Glomerular visceral epithelial cell (primary cell): ENCODE measurements around the gene USO1.
"Not testable (repeated sequence)": the region's sequence is repeated elsewhere in the genome, so short reads cannot be mapped to it uniquely, and the experiment has no call there.

Experiments used
- DNase-seq: peaks from one replicate; pipeline ENCODE4 v3.0.0-alpha.2; 2016; ENCODE audit errors: extremely low spot score

The USO1 gene

GRCh38 chr4:75752637-75753036, 28.3 kb downstream of the USO1 start:
- no peak for DNase-seq

DNA sequence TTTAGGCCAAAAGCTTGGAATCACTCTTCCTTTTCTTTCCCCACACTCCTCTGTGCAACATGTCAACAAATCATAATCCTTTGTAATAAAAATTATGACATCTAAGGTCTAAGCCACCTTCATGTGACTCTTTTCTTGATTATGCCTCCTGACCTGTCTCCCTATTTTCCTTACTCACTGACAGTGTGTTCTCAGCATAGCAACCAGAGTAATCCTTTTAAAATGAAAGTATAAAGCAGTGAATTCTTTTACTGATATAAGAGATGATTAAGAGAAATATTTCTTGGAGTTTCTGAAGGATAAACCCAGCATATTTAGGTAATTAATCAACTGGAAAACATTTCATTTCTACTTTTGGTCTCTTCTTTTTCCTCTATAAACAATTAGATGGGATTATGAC, 44.7 kb downstream of the USO1 start:
- DNase-seq: no peak

GRCh38 chr4:75771607-75772006, 47.2 kb downstream of the USO1 start:
- no peak for DNase-seq

DNA sequence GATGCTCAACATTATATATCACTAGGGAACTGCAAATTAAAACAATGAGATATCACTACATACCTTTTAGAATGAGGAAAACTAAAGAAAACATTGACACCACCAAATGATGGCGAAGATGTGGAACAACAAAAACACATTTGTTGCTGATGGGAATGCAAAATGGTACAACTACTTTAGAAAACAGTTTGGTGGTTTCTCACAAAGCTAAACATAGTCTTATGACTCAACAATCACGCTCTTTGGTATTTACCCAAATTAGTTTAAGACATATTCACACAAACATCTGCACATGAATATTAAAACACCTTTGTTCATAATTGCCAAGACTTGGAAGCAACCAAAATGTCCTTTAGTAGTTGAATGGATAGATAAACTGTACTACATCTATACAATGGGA, 53.2 kb downstream of the USO1 start:
- no peak for DNase-seq

DNA sequence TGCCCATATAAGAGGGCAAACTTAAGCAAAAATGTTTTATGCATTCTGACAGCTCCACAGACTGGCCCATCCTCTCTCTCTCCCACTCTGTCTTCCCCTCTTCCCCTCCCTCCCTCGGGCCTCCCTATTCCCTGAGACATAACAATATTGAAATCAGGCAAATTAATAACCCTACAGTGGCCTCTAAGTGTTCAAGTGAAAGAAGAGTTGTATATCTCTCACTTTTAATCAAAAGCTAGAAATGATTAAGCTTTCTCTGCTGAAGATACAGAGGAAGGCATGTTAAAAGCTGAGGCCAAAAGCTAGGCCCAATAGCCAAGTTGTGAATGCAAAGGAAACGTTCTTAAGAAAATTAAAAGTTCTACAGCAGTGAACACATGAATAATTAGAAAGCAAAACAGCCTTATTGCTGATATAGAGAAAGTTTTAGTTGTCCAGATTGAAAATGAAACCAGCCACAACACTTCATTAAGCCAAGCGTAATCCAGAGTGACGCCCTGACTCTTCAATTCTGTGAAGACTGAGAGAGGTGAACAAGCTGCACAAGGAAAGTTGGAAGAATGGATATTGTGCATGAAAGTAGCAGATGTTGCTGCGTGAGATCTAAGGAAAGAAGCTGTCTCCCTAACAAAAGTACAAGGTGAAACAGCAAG, 54.9 kb downstream of the USO1 start:
- no peak for DNase-seq

- DNase-seq: no peak
These were observed 56.9 kb downstream of the USO1 start for GRCh38 chr4:75781305-75781704.

- DNase-seq: peak; percentile 6
These were observed 62.1 kb downstream of the USO1 start for GRCh38 chr4:75786526-75786925.

DNA sequence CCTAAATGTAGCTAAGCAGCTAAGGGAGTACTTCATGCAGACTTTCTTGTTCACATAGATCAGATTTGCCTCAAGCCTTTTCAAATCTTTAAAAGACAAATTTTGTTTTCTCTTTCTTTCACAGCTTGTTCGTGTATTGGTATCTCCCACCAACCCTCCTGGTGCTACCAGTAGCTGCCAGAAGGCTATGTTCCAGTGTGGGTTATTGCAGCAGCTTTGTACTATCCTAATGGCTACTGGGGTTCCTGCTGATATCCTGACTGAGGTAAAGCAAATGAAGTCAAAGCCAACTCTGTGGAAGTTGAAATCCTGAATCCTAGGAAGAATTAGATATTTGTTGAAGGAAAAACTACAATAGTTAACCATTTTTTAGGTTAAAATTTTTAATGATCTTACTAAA, 62.6 kb downstream of the USO1 start:
- no peak for DNase-seq

DNA sequence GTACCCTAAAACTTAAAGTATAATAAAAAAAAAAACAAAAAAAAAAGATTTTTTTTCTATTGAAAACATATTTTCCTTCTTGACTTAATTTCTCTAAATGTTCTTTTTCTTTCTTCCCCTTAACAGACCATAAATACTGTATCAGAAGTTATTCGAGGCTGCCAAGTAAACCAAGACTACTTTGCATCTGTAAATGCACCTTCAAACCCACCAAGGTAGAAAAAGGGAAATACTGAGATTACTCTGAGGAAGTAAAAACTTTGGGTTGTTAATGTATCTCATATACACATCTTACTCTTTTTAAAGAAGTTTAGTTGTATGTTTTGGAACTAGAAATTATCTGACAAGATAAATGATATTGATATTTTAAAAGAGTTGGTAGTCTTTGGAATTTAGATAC, 65.6 kb downstream of the USO1 start:
- no peak for DNase-seq

GRCh38 chr4:75800972-75801371, 76.6 kb downstream of the USO1 start:
- DNase-seq: peak; percentile 8

- not testable (repeated sequence) for DNase-seq
These were observed 81.7 kb downstream of the USO1 start for GRCh38 chr4:75806035-75806434.

DNA sequence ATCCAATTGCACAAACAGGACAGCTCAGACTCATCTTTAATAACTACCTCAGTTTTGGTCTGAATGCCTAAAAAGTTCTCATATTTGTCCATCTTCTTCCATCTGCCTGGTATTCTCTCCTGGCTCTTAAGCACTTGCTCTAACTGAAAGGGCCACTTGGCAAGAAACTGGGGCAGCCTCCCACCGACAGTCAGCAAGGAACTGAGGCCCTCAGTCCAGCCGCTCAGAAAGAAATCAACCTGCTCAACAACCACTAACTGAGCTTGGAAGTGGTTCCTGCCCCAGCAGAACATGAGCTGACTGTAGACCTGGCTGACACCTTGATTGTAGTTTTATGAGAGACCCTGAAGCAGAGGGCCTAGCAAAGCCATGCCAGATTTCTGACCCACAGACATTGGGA, 93.5 kb downstream of the USO1 start:
- no peak for DNase-seq

GRCh38 chr4:75819121-75819520, 94.7 kb downstream of the USO1 start:
- no peak for DNase-seq

DNA sequence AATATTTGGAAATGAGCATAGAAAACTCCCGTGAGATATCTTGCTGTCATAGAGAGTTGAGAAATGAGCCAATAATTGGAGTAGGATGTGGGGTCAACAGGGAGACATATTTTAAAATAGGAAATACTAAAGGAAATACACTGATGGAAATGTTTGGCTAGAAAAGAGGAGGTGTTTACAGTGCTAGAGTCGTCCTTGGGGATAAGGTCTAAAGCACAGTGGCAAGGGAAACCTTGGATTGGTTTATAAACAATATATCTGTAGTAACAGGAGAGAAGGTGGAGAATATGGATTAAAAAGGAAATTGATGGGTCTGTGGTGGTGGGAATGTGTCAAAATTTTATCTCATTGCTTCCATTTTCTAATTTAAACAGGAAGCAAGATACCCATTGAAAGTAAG, 95.8 kb downstream of the USO1 start:
- DNase-seq: no peak

- no peak for DNase-seq
These were observed 96.3 kb downstream of the USO1 start for GRCh38 chr4:75820676-75821075.

DNA sequence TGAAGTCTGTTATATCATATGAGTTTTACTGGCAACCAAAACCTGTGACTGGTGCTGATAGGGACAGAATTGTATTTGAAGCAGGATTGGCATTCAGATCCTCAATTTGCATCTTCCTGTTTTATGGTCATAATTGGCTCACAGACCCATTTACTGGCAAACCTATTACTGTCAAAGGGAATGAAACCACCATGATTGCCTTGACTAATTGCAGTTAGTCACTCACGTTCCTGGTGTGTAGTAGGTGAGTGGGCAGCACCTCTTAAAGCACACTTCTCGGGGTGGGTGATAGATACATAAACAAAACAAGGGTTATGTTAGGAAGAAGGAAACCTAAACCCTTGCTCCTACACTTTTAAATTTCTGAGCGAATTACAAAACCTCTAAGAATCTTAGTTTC, 96.8 kb downstream of the USO1 start:
- DNase-seq: no peak

GRCh38 chr4:75821966-75822365, 97.6 kb downstream of the USO1 start:
- DNase-seq: no peak

- DNase-seq: no peak
These were observed 98.0 kb downstream of the USO1 start for GRCh38 chr4:75822416-75822815.

GRCh38 chr4:75823812-75824211, 99.4 kb downstream of the USO1 start:
- DNase-seq: no peak

- DNase-seq: no peak
These were observed 106.5 kb downstream of the USO1 start for GRCh38 chr4:75830906-75831305.

GRCh38 chr4:75831856-75832405, 107.6 kb downstream of the USO1 start:
- DNase-seq: no peak

GRCh38 chr4:75834095-75834771, 109.9 kb downstream of the USO1 start:
- DNase-seq: no peak

DNA sequence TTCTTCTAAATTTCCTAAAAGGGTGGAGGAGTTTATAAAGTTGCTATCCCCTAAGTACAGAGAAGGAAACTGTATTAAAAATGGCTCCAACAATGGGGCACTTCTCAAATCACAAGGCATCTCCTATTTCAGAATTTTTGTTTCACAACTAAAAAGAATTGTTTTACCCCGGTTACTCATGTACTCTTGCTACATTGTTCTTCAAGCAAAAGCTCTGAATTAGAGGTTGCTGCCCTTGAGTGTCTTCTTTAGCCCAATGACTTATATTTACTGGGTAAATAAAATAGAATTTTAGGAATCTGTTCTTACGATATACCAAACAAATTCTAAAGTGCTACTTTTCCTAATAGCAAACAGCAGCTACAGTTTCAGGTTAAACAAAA, 110.4 kb downstream of the USO1 start:
- DNase-seq: no peak
